B cell (primary cell): ENCODE results near the gene ALDH3B1. TPM values are rescaled to one million over a fixed set of nuclear protein-coding genes. Genes with fewer than 3 reads are reported as not detected.
A peak's percentile ranks its signal among the peaks of the same experiment; 100 is the strongest.

Source experiments
- ATAC-seq: fragments of 200-7000 bp; cut with Tn5 transposase; one replicate; pipeline ENCODE4 v1.10.0; 2021; ENCODE audit warnings: low read depth, mild to moderate bottlenecking, moderate number of reproducible peaks, moderate library complexity
- CTCF ChIA-PET: fragments of 350-600 bp; sonication (Branson Sonifier 250); formaldehyde crosslinking; loops from one replicate; lab custom pipeline; 2021; ENCODE audit warnings: antibody characterized with exemption, inconsistent platforms; lab: Charles Lee
- POLR2A ChIA-PET: fragments of 350-600 bp; sonication (Branson Sonifier 250); formaldehyde crosslinking; loops from one replicate; lab custom pipeline; 2021; ENCODE audit warnings: antibody characterized with exemption; lab: Charles Lee
- DNase-seq: peaks from one replicate; pipeline ENCODE4 v3.0.0; 2013
- H2AFZ ChIP-seq: 2 replicates; pipeline ENCODE4 v1.6.1; 2012; ENCODE audit warnings: mild to moderate bottlenecking, low read depth, low read length; ENCODE audit not compliant: insufficient read depth, poor library complexity, severe bottlenecking
- H3K27ac ChIP-seq, 2 donors: 1 replicate in 1 of 2; 2 replicates in 1 of 2; pipeline ENCODE4 v1.5.1; 2012 to 2013; ENCODE audit warnings: low read length in 2 of 2, mild to moderate bottlenecking in 2 of 2, moderate library complexity in 1 of 2
- H3K27me3 ChIP-seq, 4 experiments: fragments of 200-600 bp in 1 of 4; sonication (generic) in 1 of 4; replicated peaks in 1 of 4; 1 replicate in 2 of 4; 2 replicates in 2 of 4; pipeline versions ENCODE4 v1.6.1 to v1.7.0; 2013 to 2016; ENCODE audit warnings: low read length in 3 of 4, mild to moderate bottlenecking in 2 of 4, mixed read lengths in 1 of 4, moderate library complexity in 1 of 4; ENCODE audit not compliant: insufficient read depth in 4 of 4, control insufficient read depth in 3 of 4; ENCODE audit errors: control extremely low read depth in 1 of 4
- H3K36me3 ChIP-seq, 2 experiments: replicated peaks in 1 of 2; 1 replicate in 1 of 2; 2 replicates in 1 of 2; pipeline versions ENCODE4 v1.6.1 to v1.7.1; 2013; ENCODE audit warnings: low read length in 1 of 2; ENCODE audit not compliant: insufficient read depth in 2 of 2, control insufficient read depth in 1 of 2; ENCODE audit errors: control extremely low read depth in 1 of 2, extremely low read depth in 1 of 2
- H3K4me1 ChIP-seq, 2 donors: fragments of 200-600 bp in 1 of 2; sonication (generic) in 1 of 2; 1 replicate in 1 of 2; 2 replicates in 1 of 2; pipeline versions ENCODE4 v1.5.1 to v1.6.1; 2013 to 2017; ENCODE audit warnings: low read length in 2 of 2; ENCODE audit not compliant: control insufficient read depth in 2 of 2, insufficient read depth in 2 of 2
- H3K4me2 ChIP-seq: replicated peaks from 2 replicates; pipeline ENCODE3; 2012; ENCODE audit warnings: mild to moderate bottlenecking, low read depth, low read length; ENCODE audit not compliant: poor library complexity, severe bottlenecking
- H3K4me3 ChIP-seq, 5 experiments: fragments of 200-600 bp in 1 of 5; sonication (generic) in 1 of 5; 1 replicate in 3 of 5; 2 replicates in 2 of 5; pipeline versions ENCODE4 v1.5.1 to v1.7.0; 2011 to 2016; ENCODE audit warnings: low read length in 4 of 5, mild to moderate bottlenecking in 4 of 5, low read depth in 2 of 5, control low read depth in 1 of 5, moderate library complexity in 1 of 5; ENCODE audit not compliant: insufficient read depth in 1 of 5; ENCODE audit errors: control extremely low read depth in 1 of 5, extremely low read depth in 1 of 5
- H3K79me2 ChIP-seq: fragments of 200-600 bp; sonication (generic); one replicate; pipeline ENCODE4 v1.6.0; 2016; ENCODE audit warnings: low read length; ENCODE audit not compliant: control insufficient read depth, insufficient read depth
- H3K9ac ChIP-seq: fragments of 200-600 bp; sonication (generic); 2 replicates; pipeline ENCODE4 v1.6.1; 2017; ENCODE audit warnings: mild to moderate bottlenecking, low read length, moderate library complexity
- H3K9me3 ChIP-seq, 3 donors: one replicate each; pipeline versions ENCODE4 v1.6.1 to v1.7.1; 2013; ENCODE audit warnings: low read length in 2 of 3; ENCODE audit not compliant: control insufficient read depth in 2 of 3, insufficient read depth in 1 of 3; ENCODE audit errors: control extremely low read depth in 1 of 3
- H4K20me1 ChIP-seq: 2 replicates; pipeline ENCODE4 v1.6.0; 2012; ENCODE audit warnings: mild to moderate bottlenecking, low read length; ENCODE audit not compliant: insufficient read depth, control insufficient read depth, poor library complexity, severe bottlenecking
- H3K27ac Mint-ChIP-seq: one replicate; pipeline ENCODE4 v1.8.0; 2021; ENCODE audit warnings: mixed read lengths
- H3K27me3 Mint-ChIP-seq: one replicate; pipeline ENCODE4 v1.8.0; 2021; ENCODE audit warnings: mixed read lengths
- H3K4me1 Mint-ChIP-seq: one replicate; pipeline ENCODE4 v1.8.0; 2021; ENCODE audit warnings: mixed read lengths
- H3K4me3 Mint-ChIP-seq: one replicate; pipeline ENCODE4 v1.8.0; 2021; ENCODE audit warnings: mixed read lengths
- H3K9me3 Mint-ChIP-seq: one replicate; pipeline ENCODE4 v1.8.0; 2022; ENCODE audit warnings: mixed read lengths; ENCODE audit not compliant: insufficient read depth
- CTCF ChIP-seq: fragments of 200-600 bp; IDR thresholded peaks from one replicate; pipeline ENCODE4 v1.8.0; 2022; ENCODE audit warnings: antibody characterized with exemption, mild to moderate bottlenecking
- EZH2 ChIP-seq: IDR thresholded peaks from 2 replicates; pipeline ENCODE4 v1.6.1; 2012; ENCODE audit warnings: borderline replicate concordance, low read depth, mild to moderate bottlenecking, moderate library complexity, low read length; ENCODE audit not compliant: insufficient read depth, poor library complexity, severe bottlenecking
- WGBS: methylation state at CpG from one replicate; pipeline ENCODE4 v1.1.5; 2013; ENCODE audit warnings: missing lambda C conversion rate; ENCODE audit not compliant: insufficient coverage; 5-methylcytosine and 5-hydroxymethylcytosine counted together
- intact Hi-C: fragments of 100-400 bp; cut with micrococcal nuclease; formaldehyde crosslinking; loops from one replicate; pipeline ENCODE4 v1.10.0; 2022
- polyA plus RNA-seq: library from polyadenylated mRNA; depleted of rRNA; stranded (reverse); fragments of >200 nt; gene quantifications from 2 replicates; pipeline ENCODE4 v1.2.3, GENCODE V29; 2012
- total RNA-seq, 2 donors: library from RNA; stranded (reverse); fragments of 120-200 nt in 1 of 2; gene quantifications; 1 replicate in 1 of 2; 2 replicates in 1 of 2; pipeline versions ENCODE4 v1.2.3 to v1.2.4, GENCODE V29; 2013 to 2022

The ALDH3B1 gene
- total and polyA plus RNA-seq, 2 donors (not counting 1 experiment from before 2014, with no cell fraction given): 0.81 TPM

- POLR2A ChIA-PET: no interaction called here
- Histone ChIP-seq H3K27ac (no peak overlapping the region), H3K9ac (no peak overlapping the region), H4K20me1 (peaks cover 33% of the 10 kb centered on the region), H3K79me2 (peaks cover 33% of the 10 kb centered on the region), H3K9me3 (no peaks in the 10 kb centered on the region), H3K27me3 (no peaks in the 10 kb centered on the region), H2AFZ (no peak overlapping the region), H3K4me3 (no peak overlapping the region), H3K4me2 (no peak overlapping the region), H3K36me3 (peaks cover 0 to 45% of the 10 kb centered on the region in 2 experiments), H3K4me1 (peaks cover 18 to 31% of the 10 kb centered on the region in 2 donors)
- CTCF ChIA-PET: no interaction called here
- no peak overlapping the region for H3K4me3 Mint-ChIP-seq
- H3K4me1 Mint-ChIP-seq: peaks cover 20% of the 10 kb centered on the region
- no peaks in the 10 kb centered on the region for H3K9me3 Mint-ChIP-seq
- intact Hi-C loops: no loop called here
- no peak for TF ChIP-seq CTCF
- ATAC-seq: no peak
- no peak for DNase-seq
- H3K27ac Mint-ChIP-seq: no peak overlapping the region
- no peaks in the 10 kb centered on the region for H3K27me3 Mint-ChIP-seq
- WGBS: 94% methylated on average over 31 of the region's 36 CpGs
Observed at GRCh38 chr11:68043349-68044144, 33.4 kb downstream of the ALDH3B1 start.

GRCh38 chr11:68044145-68044813 is 34.2 kb downstream of the ALDH3B1 start:
- no peaks in the 10 kb centered on the region for H3K27me3 ChIP-seq
- H3K4me1 ChIP-seq: peaks cover 18 to 25% of the 10 kb centered on the region in 2 donors
- ATAC-seq: no peak
- no peak overlapping the region for H3K27ac Mint-ChIP-seq
- H3K9me3 ChIP-seq: no peaks in the 10 kb centered on the region
- peak; percentile 10 for DNase-seq
- H3K36me3 ChIP-seq: peaks cover 0 to 52% of the 10 kb centered on the region in 2 experiments
- no peak overlapping the region for H3K4me3 ChIP-seq
- H3K9ac ChIP-seq: no peak overlapping the region
- H3K9me3 Mint-ChIP-seq: no peaks in the 10 kb centered on the region
- peaks cover 33% of the 10 kb centered on the region for H4K20me1 ChIP-seq
- H3K4me3 Mint-ChIP-seq: no peak overlapping the region
- no peak overlapping the region for H3K27ac ChIP-seq
- H3K79me2 ChIP-seq: peaks cover 26% of the 10 kb centered on the region
- no peak overlapping the region for H3K4me2 ChIP-seq
- H3K4me1 Mint-ChIP-seq: peaks cover 19% of the 10 kb centered on the region
- no peak for TF ChIP-seq CTCF
- TF ChIP-seq EZH2: no peak
- ChIA-PET CTCF (no interaction called here), POLR2A (no interaction called here)
- H2AFZ ChIP-seq: no peak overlapping the region
- WGBS: 95% methylated on average over 22 of the region's 24 CpGs
- no peaks in the 10 kb centered on the region for H3K27me3 Mint-ChIP-seq
- intact Hi-C loops: no loop called here
